Endodermal cell (in vitro differentiated cells): ENCODE results near the gene ATP2B2. TPM values are rescaled to one million over a fixed set of nuclear protein-coding genes. Genes with fewer than 3 reads are reported as not detected.

Source experiments
- DNase-seq: peaks from one replicate; pipeline ENCODE4 v3.0.0-alpha.2; 2017
- H3K27ac ChIP-seq: 2 replicates; pipeline ENCODE4 v1.5.1; 2013; ENCODE audit warnings: mild to moderate bottlenecking, low read depth, low read length, moderate library complexity
- H3K27me3 ChIP-seq: 2 replicates; pipeline ENCODE4 v1.6.1; 2013; ENCODE audit warnings: mild to moderate bottlenecking, low read length, moderate library complexity; ENCODE audit not compliant: insufficient read depth, control insufficient read depth, poor library complexity, severe bottlenecking
- H3K36me3 ChIP-seq: 2 replicates; pipeline ENCODE4 v1.7.0; 2013; ENCODE audit warnings: mild to moderate bottlenecking, low read length, moderate library complexity; ENCODE audit not compliant: control insufficient read depth, insufficient read depth
- H3K4me1 ChIP-seq: one replicate; pipeline ENCODE4 v1.7.0; 2013; ENCODE audit warnings: low read length; ENCODE audit not compliant: control insufficient read depth, insufficient read depth
- H3K4me3 ChIP-seq: 2 replicates; pipeline ENCODE4 v1.5.1; 2013; ENCODE audit warnings: mild to moderate bottlenecking, low read length, moderate library complexity
- H3K9ac ChIP-seq: 2 replicates; pipeline ENCODE4 v1.6.1; 2013; ENCODE audit warnings: mild to moderate bottlenecking, low read length, moderate library complexity; ENCODE audit not compliant: poor library complexity, severe bottlenecking; ENCODE audit errors: extremely low read depth
- H3K9me3 ChIP-seq: 2 replicates; pipeline ENCODE4 v1.6.1; 2013; ENCODE audit warnings: mild to moderate bottlenecking, low read length, moderate library complexity; ENCODE audit not compliant: control insufficient read depth
- H3K27ac Mint-ChIP-seq: 2 replicates; pipeline ENCODE4 v1.8.0; 2020; ENCODE audit warnings: mixed read lengths
- H3K27me3 Mint-ChIP-seq: 2 replicates; pipeline ENCODE4 v1.8.0; 2021; ENCODE audit warnings: mild to moderate bottlenecking, mixed read lengths; ENCODE audit not compliant: insufficient read depth
- H3K36me3 Mint-ChIP-seq: 2 replicates; pipeline ENCODE4 v1.8.0; 2020; ENCODE audit warnings: low read depth, mixed read lengths
- H3K4me1 Mint-ChIP-seq: 2 replicates; pipeline ENCODE4 v1.8.0; 2020; ENCODE audit warnings: mixed read lengths
- H3K4me3 Mint-ChIP-seq: 2 replicates; pipeline ENCODE4 v1.8.0; 2020; ENCODE audit warnings: mild to moderate bottlenecking, moderate library complexity, mixed read lengths
- H3K9me3 Mint-ChIP-seq: 2 replicates; pipeline ENCODE4 v1.8.0; 2020; ENCODE audit warnings: mild to moderate bottlenecking, mixed read lengths
- CTCF ChIP-seq: fragments of 200-600 bp; sonication (generic); conservative IDR thresholded peaks from 2 replicates; pipeline ENCODE4 v1.5.0; 2021; ENCODE audit warnings: antibody characterized with exemption, mild to moderate bottlenecking
- WGBS, 2 experiments: methylation state at CpG; one replicate each; pipeline versions ENCODE4 v1.1.5 to v1.1.7; 2013; ENCODE audit warnings: missing lambda C conversion rate in 2 of 2, mixed read lengths in 1 of 2; ENCODE audit not compliant: insufficient coverage in 1 of 2, insufficient read length in 1 of 2; 5-methylcytosine and 5-hydroxymethylcytosine counted together
- total RNA-seq, 2 donors: library from RNA; stranded (reverse); fragmentation: NEBNext Ultra II Directional in 1 of 2; extraction: Animal tissue kit (Norgen Biotek cat#: 25700) in 1 of 2; gene quantifications; 2 replicates in 1 of 2; 3 replicates in 1 of 2; pipeline ENCODE4 v1.2.1, GENCODE V29; 2021

The ATP2B2 gene
- total RNA-seq, 2 donors from 2014 or later: 0.09 TPM; not detected in 1

- Histone ChIP-seq H3K4me3 (no peak overlapping the region), H3K27ac (no peak overlapping the region), H3K4me1 (no peaks in the 10 kb centered on the region), H3K27me3 (no peaks in the 10 kb centered on the region), H3K9ac (no peak overlapping the region), H3K36me3 (peaks cover 32% of the 10 kb centered on the region), H3K9me3 (no peaks in the 10 kb centered on the region)
- no peak for DNase-seq
- Mint-ChIP-seq H3K4me1 (peaks cover 29% of the 10 kb centered on the region), H3K36me3 (peaks cover 14% of the 10 kb centered on the region), H3K4me3 (no peak overlapping the region), H3K27me3 (no peaks in the 10 kb centered on the region), H3K27ac (peak overlapping the region; percentile 77), H3K9me3 (no peaks in the 10 kb centered on the region)
- TF ChIP-seq CTCF: no peak
- 91 to 100% methylated on average over 1 to 5 of the region's 5 CpGs for WGBS, 2 experiments
Measured at GRCh38 chr3:10286133-10286524, 219.3 kb downstream of the ATP2B2 start.

GRCh38 chr3:10285272-10286132 is 219.9 kb downstream of the ATP2B2 start:
- DNase-seq: no peak
- Histone ChIP-seq H3K27ac (peak overlapping the region; percentile 51), H3K27me3 (no peaks in the 10 kb centered on the region), H3K9ac (no peak overlapping the region), H3K4me1 (no peaks in the 10 kb centered on the region), H3K9me3 (no peaks in the 10 kb centered on the region), H3K4me3 (no peak overlapping the region), H3K36me3 (peaks cover 38% of the 10 kb centered on the region)
- 95% methylated on average over 9 to 12 of the region's 12 CpGs for WGBS, 2 experiments
- H3K36me3 Mint-ChIP-seq: peaks cover 19% of the 10 kb centered on the region
- no peaks in the 10 kb centered on the region for H3K9me3 Mint-ChIP-seq
- no peak overlapping the region for H3K4me3 Mint-ChIP-seq
- no peak for TF ChIP-seq CTCF
- no peaks in the 10 kb centered on the region for H3K27me3 Mint-ChIP-seq
- peaks cover 26% of the 10 kb centered on the region for H3K4me1 Mint-ChIP-seq
- peak overlapping the region; percentile 77 for H3K27ac Mint-ChIP-seq

GRCh38 chr3:10284496-10284895 is 220.9 kb downstream of the ATP2B2 start:
- TF ChIP-seq CTCF: no peak
- no peak for DNase-seq
- Histone ChIP-seq H3K27ac (no peak overlapping the region), H3K4me1 (no peaks in the 10 kb centered on the region), H3K9ac (no peak overlapping the region), H3K4me3 (no peak overlapping the region), H3K9me3 (no peaks in the 10 kb centered on the region), H3K36me3 (peaks cover 40% of the 10 kb centered on the region), H3K27me3 (no peaks in the 10 kb centered on the region)
- Mint-ChIP-seq H3K27me3 (no peaks in the 10 kb centered on the region), H3K4me1 (peaks cover 25% of the 10 kb centered on the region), H3K4me3 (no peak overlapping the region), H3K36me3 (peaks cover 29% of the 10 kb centered on the region), H3K27ac (no peak overlapping the region), H3K9me3 (no peaks in the 10 kb centered on the region)
- 92 to 94% methylated on average over 8 to 9 of the region's 9 CpGs for WGBS, 2 experiments
